PC-9 (cell line): ENCODE data around the gene FHAD1. TPM values are rescaled to one million over a fixed set of nuclear protein-coding genes. Genes with fewer than 3 reads are reported as not detected.

Source experiments
- BruUV-seq: library from RNA; stranded (reverse); fragments of 400-500 nt; replicated peaks from 2 replicates; lab custom pipeline; 2021; lab: Mats Ljungman, UMichigan
- CTCF ChIA-PET: fragments of 300-600 bp; sonication (Branson Sonifier 250); formaldehyde crosslinking; loops from one replicate; lab custom pipeline; 2022; ENCODE audit warnings: antibody characterized with exemption; lab: Charles Lee
- POLR2A ChIA-PET: fragments of 300-600 bp; sonication (Branson Sonifier 250); formaldehyde crosslinking; loops from one replicate; lab custom pipeline; 2022; ENCODE audit warnings: antibody characterized with exemption; ENCODE audit not compliant: unreplicated experiment; lab: Charles Lee
- DNase-seq, 2 experiments: peaks; one replicate each; pipeline versions ENCODE4 v3.0.0 to v3.0.0-alpha.2; 2015 to 2022; ENCODE audit warnings: mixed read lengths in 1 of 2
- H2AFZ ChIP-seq: fragments of 200-600 bp; sonication (generic); 2 replicates; pipeline ENCODE4 v1.8.1; 2017; ENCODE audit warnings: antibody characterized with exemption
- H3F3A ChIP-seq: fragments of 200-600 bp; sonication (generic); 2 replicates; pipeline ENCODE4 v1.8.1; 2017; ENCODE audit warnings: antibody characterized with exemption, mild to moderate bottlenecking, low read depth; ENCODE audit not compliant: insufficient read depth
- H3K27ac ChIP-seq: fragments of 200-600 bp; sonication (generic); 2 replicates; pipeline ENCODE4 v1.6.1; 2016; ENCODE audit warnings: mixed run types
- H3K27me3 ChIP-seq: fragments of 200-600 bp; sonication (generic); 2 replicates; pipeline ENCODE4 v1.6.1; 2016; ENCODE audit warnings: low read depth, mixed run types; ENCODE audit not compliant: insufficient read depth
- H3K36me3 ChIP-seq: fragments of 200-600 bp; sonication (generic); 2 replicates; pipeline ENCODE4 v1.6.1; 2016; ENCODE audit warnings: low read depth, mixed run types
- H3K4me1 ChIP-seq: fragments of 200-600 bp; sonication (generic); replicated peaks from 2 replicates; pipeline ENCODE4 v1.6.1; 2016; ENCODE audit warnings: mixed run types; ENCODE audit not compliant: insufficient read depth
- H3K4me2 ChIP-seq: fragments of 200-600 bp; sonication (generic); 2 replicates; pipeline ENCODE4 v1.6.1; 2017; ENCODE audit warnings: mixed run types
- H3K4me3 ChIP-seq: fragments of 200-600 bp; sonication (generic); 2 replicates; pipeline ENCODE4 v1.6.1; 2016; ENCODE audit warnings: mixed run types
- H3K79me2 ChIP-seq: fragments of 200-600 bp; sonication (generic); 2 replicates; pipeline ENCODE4 v1.6.1; 2017; ENCODE audit warnings: low read depth, mixed run types
- H3K9me2 ChIP-seq: fragments of 200-600 bp; sonication (generic); 2 replicates; pipeline ENCODE4 v1.8.1; 2017; ENCODE audit warnings: mild to moderate bottlenecking; ENCODE audit not compliant: insufficient read depth
- H3K9me3 ChIP-seq: fragments of 200-600 bp; sonication (generic); 2 replicates; pipeline ENCODE4 v1.8.1; 2016; ENCODE audit warnings: low read depth; ENCODE audit not compliant: insufficient read depth
- H4K20me1 ChIP-seq: fragments of 200-600 bp; sonication (generic); 2 replicates; pipeline ENCODE4 v1.8.1; 2017; ENCODE audit not compliant: insufficient read depth
- EZH2 ChIP-seq: fragments of 200-600 bp; sonication (generic); IDR thresholded peaks from 2 replicates; pipeline ENCODE4 v1.8.0; 2017; ENCODE audit warnings: antibody characterized with exemption, low read depth
- intact Hi-C: fragments of 100-400 bp; cut with micrococcal nuclease; formaldehyde crosslinking; loops from one replicate; pipeline ENCODE4 v1.10.0; 2022; ENCODE audit not compliant: unreplicated experiment
- total RNA-seq: library from RNA; stranded (reverse); gene quantifications from 2 replicates; pipeline ENCODE4 v1.2.3, GENCODE V29; 2021
- TF ChIP-seq, protein P1 (sequence below): fragments of 200-600 bp; sonication (generic); conservative IDR thresholded peaks from 2 replicates; pipeline ENCODE4 v1.6.1; 2017; ENCODE audit warnings: mixed run types, antibody characterized with exemption, mild to moderate bottlenecking, moderate library complexity

FHAD1 gene
- total RNA-seq, 1 experiment from 2014 or later: 6.9 TPM

- no peak for DNase-seq
- Histone ChIP-seq H3K4me2 (no peak overlapping the region), H4K20me1 (0 out of 2 replicates have a peak, but pooled peaks cover 2% of the 10 kb centered on the region), H3K27me3 (no peaks in the 10 kb centered on the region), H2AFZ (no peak overlapping the region), H3K27ac (no peak overlapping the region), H3K9me2 (no peaks in the 10 kb centered on the region), H3K79me2 (peaks cover 9% of the 10 kb centered on the region), H3K4me3 (no peak overlapping the region), H3K4me1 (peaks cover 19% of the 10 kb centered on the region), H3K36me3 (no peaks in the 10 kb centered on the region), H3F3A (peaks cover 33% of the 10 kb centered on the region), H3K9me3 (no peaks in the 10 kb centered on the region)
- no peak for TF ChIP-seq EZH2
- TF ChIP-seq, protein P1, sequence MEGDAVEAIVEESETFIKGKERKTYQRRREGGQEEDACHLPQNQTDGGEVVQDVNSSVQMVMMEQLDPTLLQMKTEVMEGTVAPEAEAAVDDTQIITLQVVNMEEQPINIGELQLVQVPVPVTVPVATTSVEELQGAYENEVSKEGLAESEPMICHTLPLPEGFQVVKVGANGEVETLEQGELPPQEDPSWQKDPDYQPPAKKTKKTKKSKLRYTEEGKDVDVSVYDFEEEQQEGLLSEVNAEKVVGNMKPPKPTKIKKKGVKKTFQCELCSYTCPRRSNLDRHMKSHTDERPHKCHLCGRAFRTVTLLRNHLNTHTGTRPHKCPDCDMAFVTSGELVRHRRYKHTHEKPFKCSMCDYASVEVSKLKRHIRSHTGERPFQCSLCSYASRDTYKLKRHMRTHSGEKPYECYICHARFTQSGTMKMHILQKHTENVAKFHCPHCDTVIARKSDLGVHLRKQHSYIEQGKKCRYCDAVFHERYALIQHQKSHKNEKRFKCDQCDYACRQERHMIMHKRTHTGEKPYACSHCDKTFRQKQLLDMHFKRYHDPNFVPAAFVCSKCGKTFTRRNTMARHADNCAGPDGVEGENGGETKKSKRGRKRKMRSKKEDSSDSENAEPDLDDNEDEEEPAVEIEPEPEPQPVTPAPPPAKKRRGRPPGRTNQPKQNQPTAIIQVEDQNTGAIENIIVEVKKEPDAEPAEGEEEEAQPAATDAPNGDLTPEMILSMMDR: no peak
- intact Hi-C loops: no loop called here
- POLR2A ChIA-PET: no interaction called here
- CTCF ChIA-PET: no interaction called here
- BruUV-seq: no TSS peak
These were observed 181.9 kb downstream of the FHAD1 start for GRCh38 chr1:15428815-15429435.

GRCh38 chr1:15429701-15430149 is 182.7 kb downstream of the FHAD1 start:
- no TSS peak for BruUV-seq
- H3F3A ChIP-seq: peaks cover 25% of the 10 kb centered on the region
- H3K27me3 ChIP-seq: no peaks in the 10 kb centered on the region
- no peak overlapping the region for H2AFZ ChIP-seq
- peaks cover 11% of the 10 kb centered on the region for H3K4me1 ChIP-seq
- intact Hi-C loops: loop anchor here (2.0 to 10.0 kb wide), 2 partner anchors 75 to 301 kb away; no protein-coding TSS in a partner anchor
- CTCF ChIA-PET: no interaction called here
- POLR2A ChIA-PET: no interaction called here
- H3K9me2 ChIP-seq: no peaks in the 10 kb centered on the region
- peaks cover 4% of the 10 kb centered on the region; the same call in 1 of the 2 replicates for H3K79me2 ChIP-seq
- H3K36me3 ChIP-seq: no peaks in the 10 kb centered on the region
- DNase-seq: peak in 1 of 2 experiments; percentile 48
- H3K9me3 ChIP-seq: no peaks in the 10 kb centered on the region
- no peak overlapping the region for H3K4me2 ChIP-seq
- H3K4me3 ChIP-seq: no peak overlapping the region
- TF ChIP-seq EZH2: no peak
- TF ChIP-seq, protein P1: no peak
- H3K27ac ChIP-seq: no peak overlapping the region
- 0 out of 2 replicates have a peak, but pooled peaks cover 2% of the 10 kb centered on the region for H4K20me1 ChIP-seq

- Histone ChIP-seq H2AFZ (no peak overlapping the region), H3K4me3 (no peak overlapping the region), H4K20me1 (0 out of 2 replicates have a peak, but pooled peaks cover 2% of the 10 kb centered on the region), H3K27ac (no peak overlapping the region), H3K4me2 (no peak overlapping the region), H3F3A (peaks cover 25% of the 10 kb centered on the region), H3K27me3 (no peaks in the 10 kb centered on the region), H3K4me1 (0 out of 2 replicates have a peak, but pooled peaks cover 6% of the 10 kb centered on the region), H3K79me2 (no peaks in the 10 kb centered on the region), H3K9me3 (no peaks in the 10 kb centered on the region), H3K9me2 (no peaks in the 10 kb centered on the region), H3K36me3 (no peaks in the 10 kb centered on the region)
- intact Hi-C loops: loop anchor here (1.0 to 10.0 kb wide), 4 partner anchors 74 to 302 kb away; no protein-coding TSS in a partner anchor
- ChIA-PET POLR2A (interaction anchor here (0.6 kb wide), 1 partner anchor 147 kb away, joined by 4 read pairs; no protein-coding TSS in a partner anchor), CTCF (interaction anchor here (0.8 to 2.2 kb wide), 3 partner anchors 9 to 159 kb away, joined by 4 to 15 read pairs (median 6); no protein-coding TSS in a partner anchor)
- peak in 1 of 2 experiments; percentile 59 for DNase-seq
- no peak for TF ChIP-seq EZH2
- TF ChIP-seq, protein P1: peak; percentile 94
- no TSS peak for BruUV-seq
These were observed 184.0 kb downstream of the FHAD1 start for GRCh38 chr1:15430787-15431570.
